NCI-H526 (cell line): Measurements from ENCODE around the gene UTY.
A peak's percentile ranks its signal among the peaks of the same experiment; 100 is the strongest.
"Not testable (repeated sequence)": the region's sequence is repeated elsewhere in the genome, so short reads cannot be mapped to it uniquely, and the experiment has no call there.

Experiments
- DNase-seq, 2 experiments: peaks; one replicate each; lab custom pipeline; 2025; lab: John Stamatoyannopoulos, UW

UTY gene

DNA sequence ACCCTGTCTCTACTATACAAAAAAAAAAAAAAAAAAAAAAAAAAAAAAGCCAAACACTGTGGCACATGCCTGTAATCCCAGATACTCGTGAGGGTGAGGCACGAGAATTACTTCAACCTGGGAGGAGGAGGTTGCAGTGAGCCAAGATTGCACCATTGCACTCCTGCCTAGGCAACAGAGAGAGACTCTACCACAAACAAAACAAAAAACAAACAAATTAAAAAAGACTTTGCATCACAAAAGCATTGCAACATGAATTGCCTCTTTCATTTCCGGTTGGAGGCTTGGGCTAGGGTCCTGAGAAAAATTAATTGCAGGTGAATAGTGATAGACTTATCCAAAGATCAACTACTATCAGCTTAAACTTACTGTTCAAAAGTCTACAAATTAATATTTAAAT is 180.4 kb downstream of the UTY start:
- DNase-seq, result no peak

DNA sequence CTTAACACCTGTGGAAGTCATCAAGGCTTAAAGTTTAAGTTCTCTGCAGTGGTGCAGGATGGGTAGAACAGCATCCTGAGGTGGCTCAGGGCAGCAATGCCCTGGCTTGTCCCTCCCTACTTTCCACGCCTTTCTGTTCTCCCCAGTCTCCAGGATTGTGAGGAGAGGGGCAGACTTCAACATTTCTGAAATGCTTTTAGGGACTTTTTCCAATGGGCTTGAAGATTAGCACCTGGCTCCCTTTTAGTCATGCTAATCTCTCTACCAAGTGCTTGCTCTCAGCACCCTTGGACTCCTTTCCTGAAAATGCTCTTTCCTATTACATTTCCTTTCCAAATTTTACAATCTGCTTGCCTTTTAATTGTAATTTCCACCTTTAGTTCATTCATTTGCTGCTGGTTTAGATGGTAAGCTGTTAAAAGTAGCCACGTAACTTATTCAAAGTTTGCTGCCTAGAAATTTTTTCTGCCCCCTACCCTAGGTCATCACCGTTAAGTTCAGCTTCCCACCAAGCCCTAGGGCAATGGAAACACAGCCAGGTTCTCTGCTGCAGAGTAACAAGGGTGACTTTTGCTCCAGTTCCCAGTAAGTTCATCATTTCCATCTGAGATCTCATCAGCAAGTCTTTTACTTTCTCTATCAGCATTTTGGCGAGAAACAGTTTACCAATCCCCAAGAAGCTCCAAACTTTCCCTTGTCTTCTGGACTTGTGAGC is 183.5 kb downstream of the UTY start:
- DNase-seq, result no peak

DNA sequence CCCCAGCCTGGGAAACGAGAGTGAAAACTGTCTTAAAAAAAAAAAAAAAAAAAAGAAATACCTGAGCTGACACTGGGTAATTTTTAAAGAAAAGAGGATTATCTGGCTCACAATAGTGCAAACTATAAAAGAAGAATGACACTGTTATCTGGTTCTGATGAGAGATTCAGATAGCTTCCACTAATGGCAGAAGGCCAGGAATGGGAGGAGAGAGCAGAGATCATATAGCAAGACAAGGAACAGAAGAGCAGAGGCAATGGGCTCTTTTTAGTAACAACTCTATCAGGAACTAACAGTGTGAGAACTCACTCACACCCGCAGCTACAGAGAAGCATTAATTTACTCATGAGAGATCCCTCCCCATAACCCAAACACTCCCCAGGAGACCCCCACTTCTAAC is 184.8 kb downstream of the UTY start:
- no peak for DNase-seq

DNA sequence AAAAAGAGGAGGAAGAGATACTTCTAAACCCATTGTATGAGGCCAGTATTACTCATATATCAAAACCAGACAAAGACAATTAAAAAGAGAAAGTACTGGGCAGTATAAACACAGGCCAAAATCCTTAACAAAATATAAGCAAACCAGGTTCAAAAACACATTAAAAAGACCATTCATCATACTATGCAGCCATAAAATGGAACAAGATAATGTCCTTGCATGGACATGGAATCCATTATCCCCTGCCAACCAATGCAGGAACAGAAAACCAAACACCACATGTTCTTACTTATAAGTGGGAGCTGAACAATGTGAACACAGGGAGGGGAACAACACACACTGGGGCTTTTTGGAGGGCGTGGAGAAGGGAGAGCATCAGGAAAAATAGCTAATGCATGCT is 188.6 kb downstream of the UTY start:
- DNase-seq, result no peak

- not testable (repeated sequence) for DNase-seq
Measured at GRCh38 chrY:13282151-13283054, 197.4 kb downstream of the UTY start.

- DNase-seq, result no peak
Measured at GRCh38 chrY:13279561-13279960, 200.3 kb downstream of the UTY start.

DNA sequence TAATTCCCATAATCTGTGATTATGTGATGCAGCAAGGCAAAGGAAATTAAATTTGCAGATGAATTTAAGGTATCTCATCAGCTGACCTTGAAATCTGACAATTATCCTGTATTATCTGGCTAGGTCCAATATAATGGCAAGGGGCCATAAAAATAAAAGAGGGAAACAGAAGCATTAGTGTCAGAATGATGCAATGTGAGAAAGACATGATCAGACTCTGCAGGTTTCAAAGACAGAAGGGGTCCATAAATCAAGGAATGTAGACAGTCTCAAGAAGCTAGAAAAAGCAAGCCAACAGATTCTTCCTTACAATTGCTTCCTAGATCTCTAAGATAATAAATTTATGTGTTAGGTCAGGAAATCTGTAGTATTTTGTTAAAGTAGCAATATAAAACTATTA is 208.1 kb downstream of the UTY start:
- no peak for DNase-seq

GRCh38 chrY:13253941-13254440 is 225.8 kb downstream of the UTY start:
- DNase-seq, result not testable (repeated sequence)

DNA sequence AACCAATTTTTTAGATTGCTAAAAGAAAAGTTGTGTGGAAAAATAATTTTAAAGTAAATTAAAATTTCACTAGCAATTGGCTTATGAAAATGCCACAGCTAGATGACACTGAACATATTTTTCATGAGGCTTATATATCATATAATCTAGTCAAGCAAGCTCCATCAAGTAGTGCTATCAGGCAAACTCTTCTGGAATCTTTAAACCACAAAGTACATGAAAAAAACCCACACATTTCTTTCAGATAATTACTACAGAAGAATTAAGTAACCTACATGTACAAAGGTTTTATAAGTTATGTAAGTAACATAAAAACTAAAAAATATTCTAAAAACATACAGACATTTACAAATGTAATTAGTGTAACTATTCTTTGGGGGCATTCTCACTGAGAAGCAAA is 229.4 kb downstream of the UTY start:
- no peak for DNase-seq

DNA sequence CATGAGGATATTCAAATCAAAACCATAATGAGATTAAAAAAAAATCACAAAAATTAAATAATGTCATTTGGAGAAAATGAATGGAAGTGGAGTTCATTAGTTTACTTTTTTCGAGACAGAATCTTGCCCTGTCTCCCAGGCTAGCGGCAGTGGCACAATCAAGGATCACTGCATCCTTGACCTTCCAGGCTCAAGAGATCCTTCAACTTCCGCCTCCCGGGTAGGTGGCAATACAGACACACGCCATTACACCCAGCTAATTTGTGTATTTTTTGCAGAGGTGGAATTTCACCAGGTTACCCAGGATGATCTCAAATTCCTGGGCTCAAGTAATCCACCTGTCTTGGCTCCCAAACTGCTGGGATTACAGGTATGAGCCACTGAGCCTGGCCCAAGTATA is 236.1 kb downstream of the UTY start:
- DNase-seq, result peak; percentile 0 to 5

GRCh38 chrY:13233901-13234300 is 245.9 kb downstream of the UTY start:
- DNase-seq, result no peak

- no peak for DNase-seq
Measured at GRCh38 chrY:13233118-13233517, 246.7 kb downstream of the UTY start.

DNA sequence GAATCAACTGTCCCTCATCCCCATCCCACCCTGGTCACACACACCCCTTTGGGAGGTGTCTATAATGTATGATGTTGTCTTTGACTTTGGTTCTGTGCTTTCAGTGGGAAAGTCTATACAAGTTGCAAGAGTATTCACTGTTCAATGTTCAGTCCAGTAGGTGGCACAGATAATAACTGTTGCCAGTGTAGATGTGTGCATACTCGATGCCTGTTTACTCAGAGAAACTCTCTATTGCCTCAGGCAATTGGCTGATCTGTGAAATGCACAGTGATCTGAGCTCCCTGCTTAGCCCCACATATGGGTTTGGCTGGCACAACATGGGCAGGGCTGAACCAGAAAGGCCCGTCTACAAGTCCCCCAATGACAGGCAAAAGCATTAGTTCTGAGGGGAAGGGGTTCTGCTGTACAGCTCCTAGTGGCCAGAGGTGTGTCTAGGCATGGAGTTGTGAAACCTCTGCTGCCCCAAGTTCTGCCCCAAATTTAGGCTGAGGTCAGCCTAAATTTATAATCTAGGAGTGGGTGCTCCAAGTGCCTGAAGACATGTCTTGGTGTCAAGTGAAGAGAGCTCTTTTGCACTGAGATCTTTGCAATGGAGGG is 252.4 kb downstream of the UTY start:
- DNase-seq, result peak in 1 of 2 experiments; percentile 13

DNA sequence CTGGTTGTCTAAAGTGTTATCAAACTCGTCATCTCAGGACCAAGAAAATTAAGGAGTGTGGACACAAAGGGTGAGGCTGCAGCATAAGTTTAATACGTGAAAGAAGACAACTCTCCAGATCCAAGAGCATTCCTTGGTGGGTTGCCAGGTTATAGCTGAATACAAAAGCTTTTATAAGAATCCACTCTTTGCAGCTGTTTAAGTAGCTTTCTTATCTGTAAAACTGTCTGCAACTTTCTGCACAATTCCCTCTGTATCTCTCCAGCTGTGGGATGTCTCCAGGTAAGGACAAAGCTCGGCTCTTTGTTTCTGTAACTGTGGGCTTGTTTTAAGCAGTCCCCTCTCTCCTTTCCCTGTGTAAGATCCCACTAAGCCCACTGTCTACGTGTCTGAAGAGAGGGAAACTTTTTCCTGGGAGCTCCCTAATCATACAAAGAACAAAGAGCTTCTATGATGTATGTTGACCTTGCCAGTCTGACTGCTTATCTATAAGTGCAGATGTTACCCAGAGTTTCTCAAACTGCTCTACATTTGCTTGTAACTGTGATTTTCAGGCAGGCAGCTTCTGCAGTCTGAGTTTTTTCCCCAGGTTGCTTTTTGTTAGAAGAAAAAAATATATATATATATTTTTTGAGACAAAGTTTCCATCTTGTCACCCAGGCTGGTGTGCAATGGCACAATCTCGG is 268.7 kb downstream of the UTY start:
- DNase-seq, result no peak

GRCh38 chrY:13205214-13205613 is 274.6 kb downstream of the UTY start:
- DNase-seq, result no peak
